GM12864 (cell line): Measurements from ENCODE around the gene TMCO6.

Experiments used
- DNase-seq: peaks from one replicate; pipeline ENCODE4 v3.0.0-alpha.2; 2011; ENCODE audit warnings: low read depth
- H3K4me3 ChIP-seq: 2 replicates; pipeline ENCODE4 v1.5.1; 2011; ENCODE audit warnings: mild to moderate bottlenecking, low read depth, low read length, control low read depth
- TF ChIP-seq, protein P1 (sequence below): IDR thresholded peaks from 2 replicates; pipeline ENCODE4 v1.5.1; 2011; ENCODE audit warnings: low read depth, mild to moderate bottlenecking, moderate library complexity, low read length, control low read depth, inconsistent platforms; ENCODE audit errors: missing control alignments

The TMCO6 gene

DNA sequence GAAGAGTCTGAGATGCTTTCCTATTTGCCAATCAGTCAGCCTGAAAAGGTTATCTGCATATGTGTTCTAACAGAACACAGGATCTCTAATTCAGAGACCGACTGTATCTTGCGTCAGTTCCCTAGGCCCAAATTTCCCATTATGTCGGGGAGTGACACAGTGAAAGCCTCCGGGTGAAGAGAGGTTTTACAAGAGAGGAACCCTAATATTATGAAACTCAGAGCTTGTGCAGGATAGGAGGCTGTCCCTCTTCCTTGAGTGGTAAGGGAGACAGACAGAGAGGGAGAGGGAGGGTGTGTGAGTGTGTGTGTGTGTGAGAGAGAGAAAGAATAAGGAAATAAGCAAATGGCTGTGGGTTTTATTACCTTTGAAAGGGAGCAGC, 8.2 kb upstream of the TMCO6 start:
- DNase-seq: no peak
- no peak overlapping the region for H3K4me3 ChIP-seq
- TF ChIP-seq, protein P1, sequence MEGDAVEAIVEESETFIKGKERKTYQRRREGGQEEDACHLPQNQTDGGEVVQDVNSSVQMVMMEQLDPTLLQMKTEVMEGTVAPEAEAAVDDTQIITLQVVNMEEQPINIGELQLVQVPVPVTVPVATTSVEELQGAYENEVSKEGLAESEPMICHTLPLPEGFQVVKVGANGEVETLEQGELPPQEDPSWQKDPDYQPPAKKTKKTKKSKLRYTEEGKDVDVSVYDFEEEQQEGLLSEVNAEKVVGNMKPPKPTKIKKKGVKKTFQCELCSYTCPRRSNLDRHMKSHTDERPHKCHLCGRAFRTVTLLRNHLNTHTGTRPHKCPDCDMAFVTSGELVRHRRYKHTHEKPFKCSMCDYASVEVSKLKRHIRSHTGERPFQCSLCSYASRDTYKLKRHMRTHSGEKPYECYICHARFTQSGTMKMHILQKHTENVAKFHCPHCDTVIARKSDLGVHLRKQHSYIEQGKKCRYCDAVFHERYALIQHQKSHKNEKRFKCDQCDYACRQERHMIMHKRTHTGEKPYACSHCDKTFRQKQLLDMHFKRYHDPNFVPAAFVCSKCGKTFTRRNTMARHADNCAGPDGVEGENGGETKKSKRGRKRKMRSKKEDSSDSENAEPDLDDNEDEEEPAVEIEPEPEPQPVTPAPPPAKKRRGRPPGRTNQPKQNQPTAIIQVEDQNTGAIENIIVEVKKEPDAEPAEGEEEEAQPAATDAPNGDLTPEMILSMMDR: no peak

DNA sequence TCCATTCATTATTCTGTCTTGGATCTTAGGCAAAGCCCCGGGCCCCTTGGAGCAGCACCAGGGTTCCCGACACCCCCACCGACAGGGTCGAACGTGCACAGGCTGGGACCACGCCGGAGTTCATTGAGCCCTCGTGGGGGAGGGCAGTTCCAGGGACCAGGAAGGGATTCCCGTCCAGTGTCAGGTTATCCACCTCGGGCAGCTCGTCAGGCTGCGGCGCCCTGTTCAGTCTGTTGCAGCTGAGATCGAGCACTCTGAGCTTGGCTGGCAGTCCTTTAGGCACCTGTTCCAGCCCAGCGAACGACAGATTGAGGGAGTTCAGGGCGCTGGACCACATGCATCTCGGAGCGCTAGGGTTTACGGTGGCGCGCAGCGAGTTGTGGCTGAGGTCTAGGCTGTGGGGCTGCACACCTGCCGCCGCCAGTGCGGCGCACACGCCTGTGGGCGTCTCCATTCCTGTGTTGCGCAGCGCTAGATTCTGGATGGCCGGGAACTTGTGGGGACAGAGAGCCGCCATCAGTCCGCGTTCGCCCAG, 7.4 kb upstream of the TMCO6 start:
- TF ChIP-seq, protein P1: no peak
- no peak for DNase-seq
- H3K4me3 ChIP-seq: peak overlapping the region; percentile 56

DNA sequence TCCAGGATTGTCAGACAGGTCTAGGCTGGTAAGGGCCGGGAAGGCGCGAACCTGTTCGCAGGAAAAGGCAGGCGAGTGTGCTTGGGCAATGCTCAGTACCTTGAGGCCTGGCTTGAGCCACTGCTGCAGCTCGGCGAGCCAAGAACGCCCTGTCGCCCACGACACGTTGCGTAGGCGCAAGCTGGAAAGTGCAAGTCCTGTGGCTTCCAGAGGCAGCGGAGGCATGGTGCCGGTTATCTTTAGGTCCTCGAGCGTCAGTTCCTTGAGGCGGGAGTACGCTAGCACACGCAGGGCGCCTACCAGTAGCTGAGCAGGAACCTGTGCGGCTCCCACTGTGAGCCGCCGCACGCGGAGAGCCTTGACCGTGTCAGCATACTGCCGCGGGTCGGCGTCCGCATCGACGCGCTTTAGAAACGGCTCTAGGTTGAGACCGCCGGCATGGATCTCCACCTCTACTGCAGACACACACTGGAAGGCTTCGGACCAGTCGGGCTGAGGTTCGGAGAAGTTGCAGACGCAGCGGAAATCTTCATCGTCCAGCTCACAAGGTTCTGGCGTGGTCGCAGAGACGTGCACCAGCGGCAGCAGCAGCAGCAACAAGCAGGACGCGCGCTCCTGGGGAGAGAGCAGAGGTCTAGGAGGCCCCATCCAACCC, 6.8 kb upstream of the TMCO6 start:
- DNase-seq: no peak
- H3K4me3 ChIP-seq: peak overlapping the region; percentile 56
- TF ChIP-seq, protein P1: peak; percentile 1

DNA sequence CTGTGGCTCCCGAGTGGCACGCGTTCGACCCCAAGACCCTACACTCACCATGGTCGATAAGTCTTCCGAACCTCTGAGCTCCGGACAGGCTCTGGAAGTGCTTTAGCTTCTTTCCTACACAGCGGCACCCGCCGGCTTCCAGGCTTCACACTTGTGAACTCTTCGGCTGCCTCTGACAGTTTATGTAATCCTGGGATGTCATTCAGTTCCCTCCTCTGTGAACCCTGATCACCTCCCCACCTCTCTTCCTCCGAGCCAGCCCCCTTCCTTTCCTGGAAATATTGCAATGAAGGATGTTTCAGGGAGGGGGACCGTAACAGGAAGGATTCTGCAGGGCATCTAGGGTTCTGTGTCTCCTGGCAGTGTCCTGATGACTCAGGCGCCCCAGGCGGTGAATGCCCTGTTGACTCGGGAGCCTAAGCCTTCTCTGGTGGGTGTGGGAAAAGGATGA, 6.2 kb upstream of the TMCO6 start, which contains the start of gene CD14:
Gene CD14, minus strand, starts transcription at position 155 of the 451 bp plus-strand sequence. Its CDS starts 104 bp downstream, at position 51.
- TF ChIP-seq, protein P1: no peak
- DNase-seq: no peak
- peak within 1 kb of the TSS; percentile 56 for H3K4me3 ChIP-seq

DNA sequence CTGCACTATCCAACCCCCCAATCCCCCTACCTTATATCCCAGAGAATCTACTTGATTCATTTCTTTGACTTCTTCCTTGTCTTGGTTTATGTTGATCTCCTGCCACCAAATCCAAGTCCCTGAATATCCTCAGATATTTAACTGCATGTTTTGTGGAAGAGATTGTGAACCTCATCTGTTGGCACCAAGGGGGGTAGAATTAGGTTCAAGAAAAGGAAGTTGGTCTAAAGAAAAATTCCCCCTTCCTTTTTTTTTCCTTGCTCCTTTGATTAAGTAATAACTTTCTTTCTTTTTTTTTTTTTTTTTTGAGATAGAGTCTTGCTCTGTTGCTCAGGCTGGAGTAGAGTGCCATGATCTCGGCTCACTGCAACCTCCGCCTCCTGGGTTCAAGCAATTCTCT, 5.8 kb upstream of the TMCO6 start:
- no peak for DNase-seq
- TF ChIP-seq, protein P1: no peak
- no peak overlapping the region for H3K4me3 ChIP-seq

DNA sequence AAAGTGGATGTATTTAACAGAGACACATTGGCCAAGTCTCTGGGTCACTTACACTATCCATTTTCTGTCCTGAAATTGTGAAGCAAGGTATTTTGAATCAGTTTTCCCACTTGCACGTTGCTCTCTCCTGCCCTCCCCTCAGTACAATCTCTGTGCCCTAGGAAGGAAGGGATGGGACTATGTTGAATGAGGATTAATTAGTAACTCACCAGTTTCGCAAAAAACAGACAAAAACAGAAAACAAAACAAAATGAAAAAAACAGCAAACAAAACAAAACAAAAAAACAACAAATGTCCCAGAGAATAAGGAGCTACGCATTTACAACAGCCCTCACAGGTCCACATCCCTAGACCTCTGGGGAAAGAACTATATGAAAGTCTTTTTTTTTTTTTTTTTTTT, 5.1 kb upstream of the TMCO6 start:
- H3K4me3 ChIP-seq: no peak overlapping the region
- TF ChIP-seq, protein P1: no peak
- no peak for DNase-seq
